Measurements from ENCODE around the gene AKAP6.

Gene AKAP6

GRCh38 chr14:32650665-32651064 lies 321.6 kb downstream of the AKAP6 start:
- in situ Hi-C loops (cut with MboI; ENCODE audit: low sequenced_read_pairs, unreplicated experiment) = no loop called here
- no peak for DNase-seq (ENCODE audit: low spot score)
- no peak for TF ChIP-seq CTCF (IDR thresholded peaks at IDR 0.05; ENCODE audit: borderline replicate concordance, control extremely low read depth, extremely low read depth, insufficient read depth, missing control alignments)

- in situ Hi-C loops (cut with MboI; ENCODE audit: low sequenced_read_pairs, unreplicated experiment) = no loop called here
- no peak for DNase-seq (ENCODE audit: low spot score)
- no peak for TF ChIP-seq CTCF (IDR thresholded peaks at IDR 0.05; ENCODE audit: borderline replicate concordance, control extremely low read depth, extremely low read depth, insufficient read depth, missing control alignments)
Measured at GRCh38 chr14:32654106-32654505, 325.0 kb downstream of the AKAP6 start.

- in situ Hi-C loops (cut with MboI; ENCODE audit: low sequenced_read_pairs, unreplicated experiment) = no loop called here
- TF ChIP-seq CTCF (IDR thresholded peaks at IDR 0.05; ENCODE audit: borderline replicate concordance, control extremely low read depth, extremely low read depth, insufficient read depth, missing control alignments) = no peak
- DNase-seq (ENCODE audit: low spot score) = no peak
Measured at GRCh38 chr14:32656601-32657000, 327.5 kb downstream of the AKAP6 start.

GRCh38 chr14:32657081-32657480 lies 328.0 kb downstream of the AKAP6 start:
- DNase-seq (ENCODE audit: low spot score) = no peak
- TF ChIP-seq CTCF (IDR thresholded peaks at IDR 0.05; ENCODE audit: borderline replicate concordance, control extremely low read depth, extremely low read depth, insufficient read depth, missing control alignments) = no peak
- in situ Hi-C loops (cut with MboI; ENCODE audit: low sequenced_read_pairs, unreplicated experiment) = no loop called here

GRCh38 chr14:32661216-32661615 lies 332.1 kb downstream of the AKAP6 start:
- DNase-seq (ENCODE audit: low spot score) = no peak
- in situ Hi-C loops (cut with MboI; ENCODE audit: low sequenced_read_pairs, unreplicated experiment) = no loop called here
- no peak for TF ChIP-seq CTCF (IDR thresholded peaks at IDR 0.05; ENCODE audit: borderline replicate concordance, control extremely low read depth, extremely low read depth, insufficient read depth, missing control alignments)

- TF ChIP-seq CTCF (IDR thresholded peaks at IDR 0.05; ENCODE audit: borderline replicate concordance, control extremely low read depth, extremely low read depth, insufficient read depth, missing control alignments) = no peak
- no peak for DNase-seq (ENCODE audit: low spot score)
- in situ Hi-C loops (cut with MboI; ENCODE audit: low sequenced_read_pairs, unreplicated experiment) = no loop called here
Measured at GRCh38 chr14:32662211-32662610, 333.1 kb downstream of the AKAP6 start.

DNA sequence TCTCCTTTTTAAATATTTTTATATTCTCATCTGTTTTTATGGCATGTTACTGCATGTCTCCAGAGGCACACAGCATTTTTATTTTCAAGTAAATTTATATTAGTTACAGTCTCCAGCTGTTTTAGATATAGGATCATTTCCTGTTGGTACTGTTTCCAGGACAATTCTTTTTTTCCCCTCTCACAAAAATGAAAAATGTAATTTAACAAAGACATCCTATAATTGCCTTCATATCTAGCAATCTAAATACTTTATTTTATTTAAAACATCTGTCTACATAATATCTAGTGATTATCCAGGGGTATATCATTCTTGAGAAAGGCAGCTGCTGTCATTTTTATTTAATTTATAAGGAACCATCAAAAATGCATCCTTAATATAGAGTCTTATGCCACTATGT lies 337.2 kb downstream of the AKAP6 start:
- in situ Hi-C loops (cut with MboI; ENCODE audit: low sequenced_read_pairs, unreplicated experiment) = no loop called here
- DNase-seq (ENCODE audit: low spot score) = no peak
- TF ChIP-seq CTCF (IDR thresholded peaks at IDR 0.05; ENCODE audit: borderline replicate concordance, control extremely low read depth, extremely low read depth, insufficient read depth, missing control alignments) = no peak

Data from GM13976 (cell line).